Iris pigment epithelial cell (primary cell): ENCODE results near the gene ESR1.

Experiments used
- DNase-seq: peaks from one replicate; pipeline ENCODE4 v3.0.0-alpha.2; 2011; ENCODE audit warnings: low read depth

ESR1 gene

DNA sequence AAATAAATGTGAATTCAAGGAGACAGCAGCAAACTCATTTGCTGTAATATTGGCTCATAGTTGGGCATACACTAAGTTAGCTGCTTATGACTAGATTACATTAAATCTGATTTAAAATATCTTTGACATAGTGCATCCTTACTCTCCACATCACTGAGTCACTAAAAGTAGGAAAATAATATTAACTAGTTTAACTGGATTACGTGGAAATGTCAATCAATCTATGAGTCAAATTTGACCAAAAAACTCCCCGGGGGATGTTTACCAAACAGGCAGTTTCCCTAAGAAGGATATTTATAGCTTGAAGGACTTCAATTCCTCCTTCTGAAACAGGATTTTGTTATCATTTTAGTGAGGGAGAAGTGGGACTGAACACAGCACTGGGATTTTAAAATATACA lies 366.5 kb downstream of the ESR1 start:
- DNase-seq, result no peak

DNA sequence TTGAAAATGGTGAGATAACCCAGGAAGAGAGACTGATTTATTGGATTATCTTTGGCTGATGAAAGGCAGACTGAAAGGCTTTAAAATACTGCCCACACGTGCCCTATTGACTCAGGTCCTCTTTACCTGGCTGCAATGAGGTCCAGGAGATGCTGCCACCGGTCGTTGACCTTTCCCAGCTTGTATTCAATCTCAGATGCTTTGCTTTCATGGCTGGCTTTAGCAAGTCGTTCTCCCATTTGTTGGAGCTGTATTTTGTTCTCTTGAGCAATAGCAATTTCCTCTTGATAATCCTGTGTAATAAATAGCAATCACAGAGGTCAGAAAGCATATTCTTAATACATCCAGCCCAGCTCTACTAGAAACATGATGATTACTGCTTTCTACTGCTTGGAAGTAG lies 368.8 kb downstream of the ESR1 start:
- peak; percentile 61 for DNase-seq
